Neural cell (in vitro differentiated cells): Measurements from ENCODE around the gene ETFA. TPM values are rescaled to one million over a fixed set of nuclear protein-coding genes. Genes with fewer than 3 reads are reported as not detected.

Source experiments
- H2AFZ ChIP-seq: fragments of 200-600, 300-800 bp; sonication (generic), shearing (Covaris generic); 2 replicates; pipeline ENCODE4 v1.6.0; 2014; ENCODE audit warnings: low read depth, mild to moderate bottlenecking, antibody characterized with exemption, low read length, moderate library complexity
- H3F3A ChIP-seq: fragments of 200-600 bp; shearing (Covaris generic); 2 replicates; pipeline ENCODE4 v1.6.1; 2016; ENCODE audit warnings: mild to moderate bottlenecking, moderate library complexity, mixed read lengths, antibody characterized with exemption, low read length; ENCODE audit not compliant: insufficient read depth, poor library complexity, severe bottlenecking
- H3K27ac ChIP-seq: fragments of 200-600, 300-800 bp; sonication (generic), shearing (Covaris generic); 2 replicates; pipeline ENCODE4 v1.5.1; 2014; ENCODE audit warnings: mild to moderate bottlenecking, low read length, moderate library complexity
- H3K27me3 ChIP-seq: fragments of 300-800, 200-600 bp; sonication (generic), shearing (Covaris generic); 2 replicates; pipeline ENCODE4 v1.6.0; 2014; ENCODE audit warnings: mild to moderate bottlenecking, low read depth, low read length, moderate library complexity; ENCODE audit not compliant: insufficient read depth
- H3K36me3 ChIP-seq: fragments of 300-800, 200-600 bp; sonication (generic), shearing (Covaris generic); 2 replicates; pipeline ENCODE4 v1.5.1; 2014; ENCODE audit warnings: mild to moderate bottlenecking, antibody characterized with exemption, low read length, moderate library complexity; ENCODE audit not compliant: insufficient read depth
- H3K4me2 ChIP-seq: fragments of 300-800, 200-600 bp; sonication (generic), shearing (Covaris generic); 2 replicates; pipeline ENCODE4 v1.6.0; 2014; ENCODE audit warnings: mild to moderate bottlenecking, low read length
- H3K4me3 ChIP-seq: fragments of 300-800, 200-600 bp; sonication (generic), shearing (Covaris generic); 2 replicates; pipeline ENCODE4 v1.5.1; 2014; ENCODE audit warnings: mild to moderate bottlenecking, low read length, moderate library complexity
- H3K79me2 ChIP-seq: fragments of 200-600 bp; shearing (Covaris generic); replicated peaks from 2 replicates; pipeline ENCODE4 v1.6.0; 2014; ENCODE audit warnings: mild to moderate bottlenecking, low read length, moderate library complexity; ENCODE audit not compliant: insufficient read depth
- H3K9ac ChIP-seq: fragments of 300-800, 200-600 bp; sonication (generic), shearing (Covaris generic); 2 replicates; pipeline ENCODE4 v1.6.1; 2016; ENCODE audit warnings: mild to moderate bottlenecking, low read length, mixed read lengths
- H3K9me2 ChIP-seq: fragments of 200-600 bp; shearing (Covaris generic); 2 replicates; pipeline ENCODE4 v1.6.1; 2016; ENCODE audit warnings: mild to moderate bottlenecking, low read length, mixed read lengths; ENCODE audit not compliant: insufficient read depth
- H3K9me3 ChIP-seq: fragments of 200-600, 300-800 bp; sonication (generic), shearing (Covaris generic); 2 replicates; pipeline ENCODE4 v1.6.1; 2016; ENCODE audit warnings: mild to moderate bottlenecking, mixed run types, low read length, moderate library complexity, mixed read lengths
- H4K20me1 ChIP-seq: fragments of 200-600 bp; shearing (Covaris generic); 2 replicates; pipeline ENCODE4 v1.6.1; 2016; ENCODE audit warnings: mild to moderate bottlenecking, mixed run types; ENCODE audit not compliant: insufficient read depth
- EP300 ChIP-seq: fragments of 450-650 bp; conservative IDR thresholded peaks from 2 replicates; pipeline ENCODE4 v1.6.1; 2014; ENCODE audit warnings: antibody characterized with exemption, mild to moderate bottlenecking, moderate library complexity; ENCODE audit not compliant: poor library complexity, severe bottlenecking
- EZH2 ChIP-seq: fragments of 200-600, 300-800 bp; shearing (Covaris generic), sonication (generic); IDR thresholded peaks from 2 replicates; pipeline ENCODE4 v1.6.1; 2014; ENCODE audit warnings: antibody characterized with exemption, low read length, borderline replicate concordance, mild to moderate bottlenecking; ENCODE audit not compliant: insufficient read depth, poor library complexity, severe bottlenecking
- MXI1 ChIP-seq: fragments of 450-650 bp; conservative IDR thresholded peaks from 2 replicates; pipeline ENCODE4 v1.6.1; 2014; ENCODE audit warnings: antibody characterized with exemption, mild to moderate bottlenecking; ENCODE audit not compliant: poor library complexity, severe bottlenecking
- POLR2AphosphoS5 ChIP-seq: IDR thresholded peaks from 2 replicates; pipeline ENCODE4 v1.6.1; 2012
- RAD21 ChIP-seq: fragments of 450-650 bp; conservative IDR thresholded peaks from 2 replicates; pipeline ENCODE4 v1.6.1; 2014; ENCODE audit warnings: antibody characterized with exemption, mild to moderate bottlenecking, moderate library complexity
- SMC3 ChIP-seq: fragments of 450-650 bp; conservative IDR thresholded peaks from 2 replicates; pipeline ENCODE4 v1.6.1; 2014; ENCODE audit warnings: antibody characterized with exemption, mild to moderate bottlenecking, moderate library complexity; ENCODE audit not compliant: poor library complexity
- TAF1 ChIP-seq: IDR thresholded peaks from 2 replicates; pipeline ENCODE4 v1.6.1; 2012; ENCODE audit warnings: low read depth
- polyA minus RNA-seq: library from RNA; depleted of rRNA, polyadenylated mRNA; stranded (reverse); fragments of >200 nt; gene quantifications from 2 replicates; pipeline ENCODE4 v1.2.3, GENCODE V29; 2014
- polyA plus RNA-seq: library from polyadenylated mRNA; depleted of rRNA; stranded (reverse); fragments of >200 nt; gene quantifications from 2 replicates; pipeline ENCODE4 v1.2.3, GENCODE V29; 2014
- TF ChIP-seq, protein P1 (sequence below): fragments of 450-650 bp; IDR thresholded peaks from 2 replicates; pipeline ENCODE4 v1.5.1; 2014; ENCODE audit warnings: antibody characterized with exemption, mild to moderate bottlenecking, moderate library complexity; ENCODE audit not compliant: poor library complexity, severe bottlenecking
- TF ChIP-seq, protein P2 (sequence below): IDR thresholded peaks from 2 replicates; pipeline ENCODE4 v1.6.1; 2012; ENCODE audit warnings: borderline replicate concordance

ETFA gene
- polyA plus RNA-seq (145 and 147 TPM in 2 replicates), polyA minus RNA-seq (89.4 and 93.5 TPM in 2 replicates)

DNA sequence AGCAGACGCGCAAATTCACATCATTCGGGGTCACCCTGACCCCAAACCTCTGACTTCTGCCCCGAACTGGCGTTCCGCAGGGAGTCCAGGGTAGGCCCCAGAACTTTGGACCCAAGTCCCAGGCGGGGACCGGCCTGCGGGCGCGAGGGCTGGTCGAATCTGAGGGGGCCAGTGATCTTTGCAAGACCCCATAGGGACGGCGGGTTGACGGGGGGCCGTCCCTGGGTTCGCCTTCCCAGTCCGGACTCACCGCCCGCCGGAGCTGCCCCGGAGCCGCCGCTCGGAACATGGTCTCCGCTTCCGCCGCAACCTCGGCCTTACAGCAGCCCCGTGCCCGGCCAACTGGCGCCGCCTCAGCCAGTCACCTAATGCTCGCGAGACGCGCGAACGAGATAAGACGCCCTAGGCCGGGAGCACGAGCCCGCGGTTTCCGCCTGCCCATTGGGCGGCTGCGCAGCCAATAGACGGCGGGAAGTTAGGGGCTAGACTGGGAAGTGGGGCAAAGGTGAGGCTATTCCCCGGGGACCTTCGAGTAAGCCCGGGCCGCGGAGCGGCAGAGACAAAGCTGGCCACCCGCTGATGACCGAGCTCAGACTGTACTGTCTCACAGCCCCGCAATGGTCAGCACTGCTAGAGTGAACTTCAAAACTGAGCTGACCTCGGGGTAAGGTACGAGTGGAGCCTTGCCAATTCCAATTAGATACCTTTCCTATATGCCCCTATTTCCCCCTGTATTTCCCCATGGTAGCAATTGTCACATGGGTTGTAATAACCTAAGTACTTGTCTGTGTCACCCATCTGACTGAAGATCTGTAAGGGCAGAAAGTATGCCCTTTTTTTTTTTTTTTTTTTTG, at the start of gene ETFA:
ETFA (minus strand) TSS at position 370 of the 854 bp plus-strand sequence; CDS start at position 289, 81 bp downstream.
- no peaks in the 10 kb centered on the region for H3F3A ChIP-seq
- no peaks in the 10 kb centered on the region for H3K9me3 ChIP-seq
- H3K9ac ChIP-seq = peak within 1 kb of the TSS; percentile 75
- H3K4me3 ChIP-seq = peak within 1 kb of the TSS; percentile 84
- TF ChIP-seq SMC3 = no peak
- TF ChIP-seq EZH2 = no peak
- peak; percentile 73 for TF ChIP-seq MXI1
- peak; percentile 58 for TF ChIP-seq TAF1
- TF ChIP-seq, protein P1, sequence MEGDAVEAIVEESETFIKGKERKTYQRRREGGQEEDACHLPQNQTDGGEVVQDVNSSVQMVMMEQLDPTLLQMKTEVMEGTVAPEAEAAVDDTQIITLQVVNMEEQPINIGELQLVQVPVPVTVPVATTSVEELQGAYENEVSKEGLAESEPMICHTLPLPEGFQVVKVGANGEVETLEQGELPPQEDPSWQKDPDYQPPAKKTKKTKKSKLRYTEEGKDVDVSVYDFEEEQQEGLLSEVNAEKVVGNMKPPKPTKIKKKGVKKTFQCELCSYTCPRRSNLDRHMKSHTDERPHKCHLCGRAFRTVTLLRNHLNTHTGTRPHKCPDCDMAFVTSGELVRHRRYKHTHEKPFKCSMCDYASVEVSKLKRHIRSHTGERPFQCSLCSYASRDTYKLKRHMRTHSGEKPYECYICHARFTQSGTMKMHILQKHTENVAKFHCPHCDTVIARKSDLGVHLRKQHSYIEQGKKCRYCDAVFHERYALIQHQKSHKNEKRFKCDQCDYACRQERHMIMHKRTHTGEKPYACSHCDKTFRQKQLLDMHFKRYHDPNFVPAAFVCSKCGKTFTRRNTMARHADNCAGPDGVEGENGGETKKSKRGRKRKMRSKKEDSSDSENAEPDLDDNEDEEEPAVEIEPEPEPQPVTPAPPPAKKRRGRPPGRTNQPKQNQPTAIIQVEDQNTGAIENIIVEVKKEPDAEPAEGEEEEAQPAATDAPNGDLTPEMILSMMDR = no peak
- TF ChIP-seq EP300 = peak; percentile 22
- TF ChIP-seq POLR2AphosphoS5 = peak; percentile 76
- TF ChIP-seq, protein P2, sequence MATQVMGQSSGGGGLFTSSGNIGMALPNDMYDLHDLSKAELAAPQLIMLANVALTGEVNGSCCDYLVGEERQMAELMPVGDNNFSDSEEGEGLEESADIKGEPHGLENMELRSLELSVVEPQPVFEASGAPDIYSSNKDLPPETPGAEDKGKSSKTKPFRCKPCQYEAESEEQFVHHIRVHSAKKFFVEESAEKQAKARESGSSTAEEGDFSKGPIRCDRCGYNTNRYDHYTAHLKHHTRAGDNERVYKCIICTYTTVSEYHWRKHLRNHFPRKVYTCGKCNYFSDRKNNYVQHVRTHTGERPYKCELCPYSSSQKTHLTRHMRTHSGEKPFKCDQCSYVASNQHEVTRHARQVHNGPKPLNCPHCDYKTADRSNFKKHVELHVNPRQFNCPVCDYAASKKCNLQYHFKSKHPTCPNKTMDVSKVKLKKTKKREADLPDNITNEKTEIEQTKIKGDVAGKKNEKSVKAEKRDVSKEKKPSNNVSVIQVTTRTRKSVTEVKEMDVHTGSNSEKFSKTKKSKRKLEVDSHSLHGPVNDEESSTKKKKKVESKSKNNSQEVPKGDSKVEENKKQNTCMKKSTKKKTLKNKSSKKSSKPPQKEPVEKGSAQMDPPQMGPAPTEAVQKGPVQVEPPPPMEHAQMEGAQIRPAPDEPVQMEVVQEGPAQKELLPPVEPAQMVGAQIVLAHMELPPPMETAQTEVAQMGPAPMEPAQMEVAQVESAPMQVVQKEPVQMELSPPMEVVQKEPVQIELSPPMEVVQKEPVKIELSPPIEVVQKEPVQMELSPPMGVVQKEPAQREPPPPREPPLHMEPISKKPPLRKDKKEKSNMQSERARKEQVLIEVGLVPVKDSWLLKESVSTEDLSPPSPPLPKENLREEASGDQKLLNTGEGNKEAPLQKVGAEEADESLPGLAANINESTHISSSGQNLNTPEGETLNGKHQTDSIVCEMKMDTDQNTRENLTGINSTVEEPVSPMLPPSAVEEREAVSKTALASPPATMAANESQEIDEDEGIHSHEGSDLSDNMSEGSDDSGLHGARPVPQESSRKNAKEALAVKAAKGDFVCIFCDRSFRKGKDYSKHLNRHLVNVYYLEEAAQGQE = no peak
- peak; percentile 27 for TF ChIP-seq RAD21
- H3K27me3 ChIP-seq = no peaks in the 10 kb centered on the region
- H3K27ac ChIP-seq = peak within 1 kb of the TSS; percentile 20
- H3K9me2 ChIP-seq = no peaks in the 10 kb centered on the region
- no peaks in the 10 kb centered on the region for H3K36me3 ChIP-seq
- peaks cover 37% of the 10 kb centered on the region for H3K79me2 ChIP-seq
- H4K20me1 ChIP-seq = no peaks in the 10 kb centered on the region
- H3K4me2 ChIP-seq = peak within 1 kb of the TSS; percentile 86
- H2AFZ ChIP-seq = peak within 1 kb of the TSS; percentile 85

DNA sequence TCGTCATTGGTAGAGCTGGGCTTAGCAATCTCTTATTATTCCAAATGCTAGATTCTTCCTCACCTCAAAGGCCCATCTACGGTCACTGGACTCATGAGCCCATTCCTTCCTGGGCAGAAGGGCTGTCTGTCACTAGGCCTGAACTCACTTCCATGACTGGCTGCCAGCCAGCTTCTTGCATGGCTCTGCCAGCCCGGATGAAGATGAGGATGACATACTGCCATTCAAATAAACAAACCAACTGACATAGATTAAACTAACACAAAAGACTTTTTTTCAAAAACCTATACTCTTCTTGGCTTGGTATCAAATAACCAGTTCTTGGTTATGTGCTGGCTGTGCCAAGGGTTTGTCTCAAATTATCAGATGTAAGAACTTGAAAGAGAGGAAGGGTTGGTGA, 49.1 kb upstream of the ETFA start:
- H3K9me3 ChIP-seq = no peaks in the 10 kb centered on the region

More for the DNA sequence above, 49.1 kb upstream of the ETFA start:
- no peak for TF ChIP-seq TAF1
- Histone ChIP-seq H4K20me1 (no peaks in the 10 kb centered on the region), H3K4me3 (no peak overlapping the region), H3K4me2 (no peak overlapping the region), H3K79me2 (no peaks in the 10 kb centered on the region), H3K9me2 (no peaks in the 10 kb centered on the region), H3K36me3 (no peaks in the 10 kb centered on the region), H2AFZ (no peak overlapping the region), H3K27ac (no peak overlapping the region), H3K27me3 (no peaks in the 10 kb centered on the region), H3F3A (no peaks in the 10 kb centered on the region), H3K9ac (no peak overlapping the region)
